ENCODE results near the gene MEN1.

GRCh38 chr11:64764753-64765152 lies 45.6 kb downstream of the MEN1 start:
- TF ChIP-seq, protein P1, sequence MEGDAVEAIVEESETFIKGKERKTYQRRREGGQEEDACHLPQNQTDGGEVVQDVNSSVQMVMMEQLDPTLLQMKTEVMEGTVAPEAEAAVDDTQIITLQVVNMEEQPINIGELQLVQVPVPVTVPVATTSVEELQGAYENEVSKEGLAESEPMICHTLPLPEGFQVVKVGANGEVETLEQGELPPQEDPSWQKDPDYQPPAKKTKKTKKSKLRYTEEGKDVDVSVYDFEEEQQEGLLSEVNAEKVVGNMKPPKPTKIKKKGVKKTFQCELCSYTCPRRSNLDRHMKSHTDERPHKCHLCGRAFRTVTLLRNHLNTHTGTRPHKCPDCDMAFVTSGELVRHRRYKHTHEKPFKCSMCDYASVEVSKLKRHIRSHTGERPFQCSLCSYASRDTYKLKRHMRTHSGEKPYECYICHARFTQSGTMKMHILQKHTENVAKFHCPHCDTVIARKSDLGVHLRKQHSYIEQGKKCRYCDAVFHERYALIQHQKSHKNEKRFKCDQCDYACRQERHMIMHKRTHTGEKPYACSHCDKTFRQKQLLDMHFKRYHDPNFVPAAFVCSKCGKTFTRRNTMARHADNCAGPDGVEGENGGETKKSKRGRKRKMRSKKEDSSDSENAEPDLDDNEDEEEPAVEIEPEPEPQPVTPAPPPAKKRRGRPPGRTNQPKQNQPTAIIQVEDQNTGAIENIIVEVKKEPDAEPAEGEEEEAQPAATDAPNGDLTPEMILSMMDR (IDR thresholded peaks at IDR 0.05), result no peak
- TF ChIP-seq, protein P2, sequence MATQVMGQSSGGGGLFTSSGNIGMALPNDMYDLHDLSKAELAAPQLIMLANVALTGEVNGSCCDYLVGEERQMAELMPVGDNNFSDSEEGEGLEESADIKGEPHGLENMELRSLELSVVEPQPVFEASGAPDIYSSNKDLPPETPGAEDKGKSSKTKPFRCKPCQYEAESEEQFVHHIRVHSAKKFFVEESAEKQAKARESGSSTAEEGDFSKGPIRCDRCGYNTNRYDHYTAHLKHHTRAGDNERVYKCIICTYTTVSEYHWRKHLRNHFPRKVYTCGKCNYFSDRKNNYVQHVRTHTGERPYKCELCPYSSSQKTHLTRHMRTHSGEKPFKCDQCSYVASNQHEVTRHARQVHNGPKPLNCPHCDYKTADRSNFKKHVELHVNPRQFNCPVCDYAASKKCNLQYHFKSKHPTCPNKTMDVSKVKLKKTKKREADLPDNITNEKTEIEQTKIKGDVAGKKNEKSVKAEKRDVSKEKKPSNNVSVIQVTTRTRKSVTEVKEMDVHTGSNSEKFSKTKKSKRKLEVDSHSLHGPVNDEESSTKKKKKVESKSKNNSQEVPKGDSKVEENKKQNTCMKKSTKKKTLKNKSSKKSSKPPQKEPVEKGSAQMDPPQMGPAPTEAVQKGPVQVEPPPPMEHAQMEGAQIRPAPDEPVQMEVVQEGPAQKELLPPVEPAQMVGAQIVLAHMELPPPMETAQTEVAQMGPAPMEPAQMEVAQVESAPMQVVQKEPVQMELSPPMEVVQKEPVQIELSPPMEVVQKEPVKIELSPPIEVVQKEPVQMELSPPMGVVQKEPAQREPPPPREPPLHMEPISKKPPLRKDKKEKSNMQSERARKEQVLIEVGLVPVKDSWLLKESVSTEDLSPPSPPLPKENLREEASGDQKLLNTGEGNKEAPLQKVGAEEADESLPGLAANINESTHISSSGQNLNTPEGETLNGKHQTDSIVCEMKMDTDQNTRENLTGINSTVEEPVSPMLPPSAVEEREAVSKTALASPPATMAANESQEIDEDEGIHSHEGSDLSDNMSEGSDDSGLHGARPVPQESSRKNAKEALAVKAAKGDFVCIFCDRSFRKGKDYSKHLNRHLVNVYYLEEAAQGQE (IDR thresholded peaks at IDR 0.05; ENCODE audit: insufficient read depth in 1 of 2, low read depth in 2 of 2, low read length in 1 of 2), result no peak

All from Panc1 (cell line).